Measurements from ENCODE around the gene UBASH3A.

- TF ChIP-seq CTCF (IDR thresholded peaks at IDR 0.05) (no peak), POLR2A (IDR thresholded peaks at IDR 0.05) (no peak)
Measured at GRCh38 chr21:42378418-42378817, 25.3 kb upstream of the UBASH3A start.
